ENCODE data around the gene FUCA2. TPM values are rescaled to one million over a fixed set of nuclear protein-coding genes. Genes with fewer than 3 reads are reported as not detected.

The FUCA2 gene
- total and polyA plus RNA-seq, 2 donors from 2014 or later = 68.6 to 73.4 TPM

- FAIRE-seq (no peak), DNase-seq (no peak)
- H3K27ac ChIP-seq (ENCODE audit: low read depth in 2 of 2, low read length in 2 of 2) = no peak overlapping the region
- no peak overlapping the region for H3K9ac ChIP-seq (ENCODE audit: low read length in 3 of 3)
- no peak for TF ChIP-seq CTCF (IDR thresholded peaks at IDR 0.05; ENCODE audit: borderline replicate concordance, extremely low read depth, insufficient read depth)
- H3K9me3 ChIP-seq (ENCODE audit: control insufficient read depth in 2 of 3, insufficient read depth in 1 of 3, low read length in 3 of 3) = no peaks in the 10 kb centered on the region
- no peak overlapping the region for H3K4me3 ChIP-seq (ENCODE audit: low read length in 3 of 3)
- H3K36me3 ChIP-seq (ENCODE audit: control insufficient read depth in 2 of 3, insufficient read depth in 3 of 3, low read length in 3 of 3) = peaks cover under 1 to 8% (median 5%) of the 10 kb centered on the region in 3 donors
- intact Hi-C loops (cut with DNase I) = no loop called here
- no peaks in the 10 kb centered on the region for H3K4me1 ChIP-seq (ENCODE audit: control insufficient read depth in 2 of 3, insufficient read depth in 2 of 3, low read depth in 1 of 3, low read length in 3 of 3)
- no peaks in the 10 kb centered on the region for H3K27me3 ChIP-seq (ENCODE audit: control insufficient read depth, insufficient read depth, low read length)
Measured at GRCh38 chr6:143490244-143490643, 21.3 kb downstream of the FUCA2 start.

GRCh38 chr6:143486752-143487151, 24.8 kb downstream of the FUCA2 start:
- Histone ChIP-seq H3K27ac (ENCODE audit: low read depth in 2 of 2, low read length in 2 of 2) (no peak overlapping the region), H3K4me1 (ENCODE audit: control insufficient read depth in 2 of 3, insufficient read depth in 2 of 3, low read depth in 1 of 3, low read length in 3 of 3) (no peaks in the 10 kb centered on the region), H3K36me3 (ENCODE audit: control insufficient read depth in 2 of 3, insufficient read depth in 3 of 3, low read length in 3 of 3) (peaks cover 0 to 2% (median 0%) of the 10 kb centered on the region in 3 donors), H3K9me3 (ENCODE audit: control insufficient read depth in 2 of 3, insufficient read depth in 1 of 3, low read length in 3 of 3) (no peaks in the 10 kb centered on the region), H3K4me3 (ENCODE audit: low read length in 3 of 3) (no peak overlapping the region), H3K27me3 (ENCODE audit: control insufficient read depth, insufficient read depth, low read length) (no peaks in the 10 kb centered on the region), H3K9ac (ENCODE audit: low read length in 3 of 3) (no peak overlapping the region)
- intact Hi-C loops (cut with DNase I) = no loop called here
- TF ChIP-seq CTCF (IDR thresholded peaks at IDR 0.05; ENCODE audit: borderline replicate concordance, extremely low read depth, insufficient read depth) = no peak
- FAIRE-seq (no peak), DNase-seq (no peak)

- intact Hi-C loops (cut with DNase I) = no loop called here
Measured at GRCh38 chr6:143485967-143486366, 25.6 kb downstream of the FUCA2 start.

More at GRCh38 chr6:143485967-143486366, 25.6 kb downstream of the FUCA2 start:
- Histone ChIP-seq H3K27me3 (ENCODE audit: control insufficient read depth, insufficient read depth, low read length) (no peaks in the 10 kb centered on the region), H3K27ac (ENCODE audit: low read depth in 2 of 2, low read length in 2 of 2) (no peak overlapping the region), H3K4me3 (ENCODE audit: low read length in 3 of 3) (no peak overlapping the region), H3K4me1 (ENCODE audit: control insufficient read depth in 2 of 3, insufficient read depth in 2 of 3, low read depth in 1 of 3, low read length in 3 of 3) (no peaks in the 10 kb centered on the region), H3K9ac (ENCODE audit: low read length in 3 of 3) (no peak overlapping the region), H3K9me3 (ENCODE audit: control insufficient read depth in 2 of 3, insufficient read depth in 1 of 3, low read length in 3 of 3) (no peaks in the 10 kb centered on the region), H3K36me3 (ENCODE audit: control insufficient read depth in 2 of 3, insufficient read depth in 3 of 3, low read length in 3 of 3) (peaks cover 0 to 2% (median 0%) of the 10 kb centered on the region in 3 donors)
- DNase-seq = no peak
- no peak for FAIRE-seq
- no peak for TF ChIP-seq CTCF (IDR thresholded peaks at IDR 0.05; ENCODE audit: borderline replicate concordance, extremely low read depth, insufficient read depth)
